SK-N-SH treated with all-trans-retinoic acid at 6 μM for 48 hours (cell line): ENCODE data around the gene LGALS7.
"Not testable (repeated sequence)": the region's sequence is repeated elsewhere in the genome, so short reads cannot be mapped to it uniquely, and the experiment has no call there.

ENCODE experiments used
- ATAC-seq: fragments of 200-7000 bp; cut with Tn5 transposase; 3 replicates; pipeline ENCODE4 v1.9.1; 2020; ENCODE audit warnings: mild to moderate bottlenecking, moderate library complexity
- ARNTL ChIP-seq: fragments of 450-650 bp; formaldehyde crosslinking; IDR thresholded peaks from 2 replicates; pipeline ENCODE4 v1.5.0; 2020; ENCODE audit warnings: low read depth, mild to moderate bottlenecking, moderate library complexity, borderline replicate concordance
- BACH2 ChIP-seq: fragments of 250-450 bp; sonication (Bioruptor Pico); IDR thresholded peaks from 2 replicates; pipeline ENCODE4 v1.9.0; 2021; ENCODE audit warnings: mild to moderate bottlenecking, borderline replicate concordance
- CSDC2 ChIP-seq: fragments of 250-450 bp; sonication (Bioruptor Pico); IDR thresholded peaks from 2 replicates; pipeline ENCODE4 v1.5.0; 2020; ENCODE audit warnings: mild to moderate bottlenecking, moderate library complexity
- ESRRG ChIP-seq: fragments of 250-450 bp; sonication (Bioruptor Pico); IDR thresholded peaks from 2 replicates; pipeline ENCODE4 v1.6.1; 2021; ENCODE audit warnings: mild to moderate bottlenecking
- GLIS3 ChIP-seq: fragments of 250-450 bp; sonication (Bioruptor Pico); IDR thresholded peaks from 2 replicates; pipeline ENCODE4 v1.5.0; 2020; ENCODE audit warnings: mild to moderate bottlenecking, moderate library complexity
- ISL1 ChIP-seq: fragments of 250-450 bp; sonication (Bioruptor Pico); IDR thresholded peaks from 2 replicates; pipeline ENCODE4 v2.1.2; 2022; ENCODE audit warnings: mild to moderate bottlenecking, moderate library complexity
- OSR1 ChIP-seq: fragments of 250-450 bp; sonication (Bioruptor Pico); IDR thresholded peaks from 2 replicates; pipeline ENCODE4 v1.8.0; 2022; ENCODE audit warnings: moderate library complexity, mild to moderate bottlenecking, inconsistent platforms
- PPARA ChIP-seq: fragments of 250-450 bp; sonication (Bioruptor Pico); IDR thresholded peaks from 2 replicates; pipeline ENCODE4 v1.5.0; 2020; ENCODE audit warnings: mild to moderate bottlenecking, borderline replicate concordance
- RARB ChIP-seq: fragments of 250-450 bp; sonication (Bioruptor Pico); IDR thresholded peaks from 2 replicates; pipeline ENCODE4 v1.8.0; 2021; ENCODE audit warnings: mild to moderate bottlenecking, moderate library complexity
- SNAI2 ChIP-seq: fragments of 250-450 bp; sonication (Bioruptor Pico); IDR thresholded peaks from 2 replicates; pipeline ENCODE4 v1.5.0; 2020; ENCODE audit warnings: mild to moderate bottlenecking, moderate library complexity
- TCF4 ChIP-seq: fragments of 250-450 bp; sonication (Bioruptor Pico); IDR thresholded peaks from 2 replicates; pipeline ENCODE4 v1.8.0; 2021; ENCODE audit warnings: mild to moderate bottlenecking, moderate library complexity, borderline replicate concordance
- TOX ChIP-seq: fragments of 250-450 bp; sonication (Bioruptor Pico); IDR thresholded peaks from 2 replicates; pipeline ENCODE4 v1.8.0; 2021; ENCODE audit warnings: mild to moderate bottlenecking, moderate library complexity, borderline replicate concordance
- ZC3H10 ChIP-seq: fragments of 250-450 bp; sonication (Bioruptor Pico); IDR thresholded peaks from 2 replicates; pipeline ENCODE4 v1.5.1; 2021; ENCODE audit warnings: mild to moderate bottlenecking, moderate library complexity
- ZFP3 ChIP-seq: fragments of 250-450 bp; sonication (Bioruptor Pico); IDR thresholded peaks from 2 replicates; pipeline ENCODE4 v1.5.0; 2020; ENCODE audit warnings: mild to moderate bottlenecking, moderate library complexity
- ZNF565 ChIP-seq: fragments of 450-650 bp; formaldehyde crosslinking; conservative IDR thresholded peaks from 2 replicates; pipeline ENCODE4 v1.5.0; 2020; ENCODE audit warnings: low read depth, mild to moderate bottlenecking, moderate library complexity
- ZNF70 ChIP-seq: fragments of 450-650 bp; formaldehyde crosslinking; IDR thresholded peaks from 2 replicates; pipeline ENCODE4 v1.5.0; 2020; ENCODE audit warnings: mild to moderate bottlenecking, moderate library complexity
- ZNF8 ChIP-seq: fragments of 450-650 bp; formaldehyde crosslinking; IDR thresholded peaks from 2 replicates; pipeline ENCODE4 v1.5.0; 2020; ENCODE audit warnings: mild to moderate bottlenecking, moderate library complexity
- TF ChIP-seq, protein P1 (sequence below): fragments of 250-450 bp; sonication (Bioruptor Pico); IDR thresholded peaks from 2 replicates; pipeline ENCODE4 v1.5.1; 2021; ENCODE audit warnings: mild to moderate bottlenecking, moderate library complexity
- TF ChIP-seq, protein P2 (sequence below): fragments of 250-450 bp; sonication (Bioruptor Pico); IDR thresholded peaks from 2 replicates; pipeline ENCODE4 v1.5.1; 2020; ENCODE audit warnings: low read depth, mild to moderate bottlenecking, moderate library complexity
- TF ChIP-seq, protein P3 (sequence below): fragments of 250-450 bp; sonication (Bioruptor Pico); IDR thresholded peaks from 2 replicates; pipeline ENCODE4 v1.8.0; 2021; ENCODE audit warnings: low read depth, mild to moderate bottlenecking, moderate library complexity, borderline replicate concordance
- TF ChIP-seq, protein P4 (sequence below): fragments of 250-450 bp; sonication (Bioruptor Pico); IDR thresholded peaks from 2 replicates; pipeline ENCODE4 v1.5.0; 2020; ENCODE audit warnings: mild to moderate bottlenecking, moderate library complexity
- TF ChIP-seq, protein P5 (sequence below): fragments of 250-450 bp; sonication (Bioruptor Pico); IDR thresholded peaks from 2 replicates; pipeline ENCODE4 v1.8.0; 2020; ENCODE audit warnings: mild to moderate bottlenecking, moderate library complexity, borderline replicate concordance

The LGALS7 gene

DNA sequence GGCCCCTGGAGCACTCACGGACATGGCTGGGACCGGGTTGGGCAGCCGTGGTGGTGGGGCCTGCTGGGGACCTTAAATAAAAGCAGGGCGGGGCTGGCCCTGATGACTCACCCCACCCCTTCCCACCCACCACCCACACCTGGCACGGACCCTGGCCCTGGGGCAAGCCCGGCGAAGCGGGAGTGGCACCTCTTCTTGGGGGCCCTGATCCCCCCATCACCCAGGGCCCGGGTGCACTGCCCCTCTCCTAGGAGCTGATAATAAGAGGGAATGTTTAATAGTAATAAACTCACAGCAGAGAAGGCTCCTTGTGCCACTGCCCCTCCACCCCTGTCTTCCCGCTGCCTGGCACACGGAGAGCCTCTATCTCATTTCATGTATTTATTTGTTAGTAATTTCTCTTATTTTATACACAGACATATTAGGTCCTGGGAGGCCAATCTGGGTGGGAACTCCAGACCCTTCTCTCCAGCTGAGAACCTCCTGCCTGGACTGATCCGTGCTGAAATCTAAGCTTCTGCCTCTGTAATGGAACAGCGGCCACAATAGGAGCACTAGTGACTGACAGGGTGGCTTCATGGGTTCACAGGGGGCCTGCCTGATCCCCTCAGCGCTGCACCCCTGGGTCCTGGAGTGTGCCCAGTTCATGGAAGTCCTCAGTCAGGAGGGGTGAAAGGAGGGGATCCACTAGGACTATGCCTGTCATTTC is at the start of gene LGALS7:
Gene LGALS7, minus strand, starts transcription at position 49 of the 709 bp plus-strand sequence. Its CDS starts 25 bp downstream, at position 24.
- no peak for TF ChIP-seq GLIS3 (CRISPR knock-in tag)
- no peak for ATAC-seq

DNA sequence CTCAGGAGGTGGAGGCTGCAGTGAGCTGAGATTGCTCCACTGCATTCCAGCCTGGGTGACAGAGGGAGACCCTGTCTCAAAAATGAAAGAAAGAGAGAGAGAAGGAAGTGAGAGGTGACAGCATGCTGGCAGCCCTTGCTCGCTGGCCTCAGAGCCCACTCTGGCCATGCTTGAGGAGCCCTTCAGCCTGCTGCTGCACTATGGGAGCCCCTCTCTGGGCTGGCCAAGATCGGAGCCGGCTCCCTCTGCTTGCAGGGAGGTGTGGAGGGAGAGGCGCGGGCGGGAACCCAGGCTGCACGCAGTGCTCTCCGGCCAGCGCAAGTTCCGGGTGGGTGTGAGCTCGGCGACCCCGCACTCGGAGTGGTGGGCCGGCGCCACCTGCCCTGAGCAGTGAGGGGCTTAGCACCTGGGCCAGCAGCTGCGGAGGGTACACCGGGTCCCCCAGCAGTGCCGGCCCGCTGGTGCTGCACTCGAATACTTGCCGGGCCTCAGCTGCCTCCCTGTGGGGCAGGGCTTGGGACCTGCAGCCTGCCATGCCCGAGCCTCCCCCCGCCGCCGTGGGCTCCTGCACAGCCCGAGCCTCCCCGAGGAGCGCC is 48.0 kb upstream of the LGALS7 start:
- not testable (repeated sequence) for ATAC-seq

DNA sequence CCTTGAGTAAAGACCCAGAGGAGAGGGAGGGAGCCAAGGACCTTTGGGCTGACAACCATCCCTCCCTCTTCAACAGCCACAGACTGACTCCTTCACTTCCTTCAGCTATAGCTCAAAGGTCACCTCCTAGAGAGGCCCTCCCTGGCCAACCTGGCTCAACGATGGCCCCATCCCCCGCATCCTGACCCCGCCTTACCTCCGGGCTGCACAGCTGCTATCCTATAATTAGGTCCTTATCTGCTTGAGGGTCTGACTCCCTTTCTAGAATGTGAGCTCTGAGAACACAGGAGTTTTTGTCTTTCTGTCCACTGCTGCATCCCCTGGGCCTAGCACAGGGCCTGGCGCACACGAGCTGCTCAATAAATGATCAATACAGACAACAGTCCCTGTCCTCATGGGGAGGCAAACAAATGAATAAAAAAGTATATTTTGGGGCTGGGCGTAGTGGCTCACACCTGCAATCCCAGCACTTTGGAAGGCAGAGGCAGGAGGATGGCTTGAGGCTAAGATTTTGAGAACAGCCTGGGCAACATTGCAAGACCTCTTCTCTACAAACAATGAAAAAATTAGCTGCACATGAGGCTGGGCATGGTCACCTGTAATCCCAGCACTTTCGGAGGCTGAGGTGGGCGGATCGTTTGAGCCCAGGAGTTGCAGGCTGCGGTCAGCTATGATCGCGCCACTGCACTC is 46.1 kb upstream of the LGALS7 start:
- no peak for ATAC-seq
- TF ChIP-seq, protein P1, sequence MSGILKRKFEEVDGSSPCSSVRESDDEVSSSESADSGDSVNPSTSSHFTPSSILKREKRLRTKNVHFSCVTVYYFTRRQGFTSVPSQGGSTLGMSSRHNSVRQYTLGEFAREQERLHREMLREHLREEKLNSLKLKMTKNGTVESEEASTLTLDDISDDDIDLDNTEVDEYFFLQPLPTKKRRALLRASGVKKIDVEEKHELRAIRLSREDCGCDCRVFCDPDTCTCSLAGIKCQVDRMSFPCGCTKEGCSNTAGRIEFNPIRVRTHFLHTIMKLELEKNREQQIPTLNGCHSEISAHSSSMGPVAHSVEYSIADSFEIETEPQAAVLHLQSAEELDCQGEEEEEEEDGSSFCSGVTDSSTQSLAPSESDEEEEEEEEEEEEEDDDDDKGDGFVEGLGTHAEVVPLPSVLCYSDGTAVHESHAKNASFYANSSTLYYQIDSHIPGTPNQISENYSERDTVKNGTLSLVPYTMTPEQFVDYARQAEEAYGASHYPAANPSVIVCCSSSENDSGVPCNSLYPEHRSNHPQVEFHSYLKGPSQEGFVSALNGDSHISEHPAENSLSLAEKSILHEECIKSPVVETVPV (CRISPR knock-in tag), result no peak
- TF ChIP-seq ZNF70 (CRISPR knock-in tag) (no peak), ESRRG (no peak), ZNF565 (CRISPR knock-in tag) (no peak), TOX (no peak), BACH2 (no peak), GLIS3 (CRISPR knock-in tag) (no peak), RARB (CRISPR knock-in tag) (no peak), OSR1 (CRISPR knock-in tag) (no peak), ARNTL (CRISPR knock-in tag) (no peak), SNAI2 (no peak), CSDC2 (no peak), ZFP3 (no peak), ISL1 (CRISPR knock-in tag) (no peak), PPARA (CRISPR knock-in tag) (no peak), ZC3H10 (no peak)
- TF ChIP-seq, protein P2, sequence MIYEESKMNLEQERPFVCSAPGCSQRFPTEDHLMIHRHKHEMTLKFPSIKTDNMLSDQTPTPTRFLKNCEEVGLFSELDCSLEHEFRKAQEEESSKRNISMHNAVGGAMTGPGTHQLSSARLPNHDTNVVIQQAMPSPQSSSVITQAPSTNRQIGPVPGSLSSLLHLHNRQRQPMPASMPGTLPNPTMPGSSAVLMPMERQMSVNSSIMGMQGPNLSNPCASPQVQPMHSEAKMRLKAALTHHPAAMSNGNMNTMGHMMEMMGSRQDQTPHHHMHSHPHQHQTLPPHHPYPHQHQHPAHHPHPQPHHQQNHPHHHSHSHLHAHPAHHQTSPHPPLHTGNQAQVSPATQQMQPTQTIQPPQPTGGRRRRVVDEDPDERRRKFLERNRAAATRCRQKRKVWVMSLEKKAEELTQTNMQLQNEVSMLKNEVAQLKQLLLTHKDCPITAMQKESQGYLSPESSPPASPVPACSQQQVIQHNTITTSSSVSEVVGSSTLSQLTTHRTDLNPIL (CRISPR knock-in tag), result no peak
- TF ChIP-seq, protein P3, sequence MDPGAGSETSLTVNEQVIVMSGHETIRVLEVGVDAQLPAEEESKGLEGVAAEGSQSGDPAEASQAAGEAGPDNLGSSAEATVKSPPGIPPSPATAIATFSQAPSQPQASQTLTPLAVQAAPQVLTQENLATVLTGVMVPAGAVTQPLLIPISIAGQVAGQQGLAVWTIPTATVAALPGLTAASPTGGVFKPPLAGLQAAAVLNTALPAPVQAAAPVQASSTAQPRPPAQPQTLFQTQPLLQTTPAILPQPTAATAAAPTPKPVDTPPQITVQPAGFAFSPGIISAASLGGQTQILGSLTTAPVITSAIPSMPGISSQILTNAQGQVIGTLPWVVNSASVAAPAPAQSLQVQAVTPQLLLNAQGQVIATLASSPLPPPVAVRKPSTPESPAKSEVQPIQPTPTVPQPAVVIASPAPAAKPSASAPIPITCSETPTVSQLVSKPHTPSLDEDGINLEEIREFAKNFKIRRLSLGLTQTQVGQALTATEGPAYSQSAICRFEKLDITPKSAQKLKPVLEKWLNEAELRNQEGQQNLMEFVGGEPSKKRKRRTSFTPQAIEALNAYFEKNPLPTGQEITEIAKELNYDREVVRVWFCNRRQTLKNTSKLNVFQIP, result no peak
- TF ChIP-seq, protein P4, sequence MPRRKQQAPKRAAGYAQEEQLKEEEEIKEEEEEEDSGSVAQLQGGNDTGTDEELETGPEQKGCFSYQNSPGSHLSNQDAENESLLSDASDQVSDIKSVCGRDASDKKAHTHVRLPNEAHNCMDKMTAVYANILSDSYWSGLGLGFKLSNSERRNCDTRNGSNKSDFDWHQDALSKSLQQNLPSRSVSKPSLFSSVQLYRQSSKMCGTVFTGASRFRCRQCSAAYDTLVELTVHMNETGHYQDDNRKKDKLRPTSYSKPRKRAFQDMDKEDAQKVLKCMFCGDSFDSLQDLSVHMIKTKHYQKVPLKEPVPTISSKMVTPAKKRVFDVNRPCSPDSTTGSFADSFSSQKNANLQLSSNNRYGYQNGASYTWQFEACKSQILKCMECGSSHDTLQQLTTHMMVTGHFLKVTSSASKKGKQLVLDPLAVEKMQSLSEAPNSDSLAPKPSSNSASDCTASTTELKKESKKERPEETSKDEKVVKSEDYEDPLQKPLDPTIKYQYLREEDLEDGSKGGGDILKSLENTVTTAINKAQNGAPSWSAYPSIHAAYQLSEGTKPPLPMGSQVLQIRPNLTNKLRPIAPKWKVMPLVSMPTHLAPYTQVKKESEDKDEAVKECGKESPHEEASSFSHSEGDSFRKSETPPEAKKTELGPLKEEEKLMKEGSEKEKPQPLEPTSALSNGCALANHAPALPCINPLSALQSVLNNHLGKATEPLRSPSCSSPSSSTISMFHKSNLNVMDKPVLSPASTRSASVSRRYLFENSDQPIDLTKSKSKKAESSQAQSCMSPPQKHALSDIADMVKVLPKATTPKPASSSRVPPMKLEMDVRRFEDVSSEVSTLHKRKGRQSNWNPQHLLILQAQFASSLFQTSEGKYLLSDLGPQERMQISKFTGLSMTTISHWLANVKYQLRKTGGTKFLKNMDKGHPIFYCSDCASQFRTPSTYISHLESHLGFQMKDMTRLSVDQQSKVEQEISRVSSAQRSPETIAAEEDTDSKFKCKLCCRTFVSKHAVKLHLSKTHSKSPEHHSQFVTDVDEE (CRISPR knock-in tag), result no peak

DNA sequence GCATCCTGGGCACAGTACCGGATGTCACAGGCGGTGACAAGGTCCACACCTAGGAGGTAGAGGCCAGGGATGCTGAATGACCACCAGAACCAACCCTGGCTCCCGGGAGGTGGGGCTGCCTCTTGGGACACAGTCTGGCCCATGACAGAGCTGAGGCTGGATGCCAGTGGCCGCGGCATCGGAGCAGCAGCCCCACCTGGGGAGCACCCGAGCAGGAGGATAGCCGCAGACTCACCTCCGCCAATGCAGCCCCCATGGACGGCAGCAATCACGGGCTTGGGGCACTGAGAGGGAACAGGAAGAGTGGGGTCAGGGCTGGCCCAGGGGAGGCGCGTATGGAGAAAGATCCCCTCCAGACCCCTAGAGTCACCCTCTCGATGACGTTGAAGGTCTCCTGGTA is 43.8 kb upstream of the LGALS7 start:
- TF ChIP-seq TCF4 (CRISPR knock-in tag), result no peak
- TF ChIP-seq OSR1 (CRISPR knock-in tag), result no peak
- TF ChIP-seq CSDC2, result no peak
- TF ChIP-seq BACH2, result no peak
- no peak for TF ChIP-seq ISL1 (CRISPR knock-in tag)
- no peak for TF ChIP-seq ZC3H10
- TF ChIP-seq, protein P5, sequence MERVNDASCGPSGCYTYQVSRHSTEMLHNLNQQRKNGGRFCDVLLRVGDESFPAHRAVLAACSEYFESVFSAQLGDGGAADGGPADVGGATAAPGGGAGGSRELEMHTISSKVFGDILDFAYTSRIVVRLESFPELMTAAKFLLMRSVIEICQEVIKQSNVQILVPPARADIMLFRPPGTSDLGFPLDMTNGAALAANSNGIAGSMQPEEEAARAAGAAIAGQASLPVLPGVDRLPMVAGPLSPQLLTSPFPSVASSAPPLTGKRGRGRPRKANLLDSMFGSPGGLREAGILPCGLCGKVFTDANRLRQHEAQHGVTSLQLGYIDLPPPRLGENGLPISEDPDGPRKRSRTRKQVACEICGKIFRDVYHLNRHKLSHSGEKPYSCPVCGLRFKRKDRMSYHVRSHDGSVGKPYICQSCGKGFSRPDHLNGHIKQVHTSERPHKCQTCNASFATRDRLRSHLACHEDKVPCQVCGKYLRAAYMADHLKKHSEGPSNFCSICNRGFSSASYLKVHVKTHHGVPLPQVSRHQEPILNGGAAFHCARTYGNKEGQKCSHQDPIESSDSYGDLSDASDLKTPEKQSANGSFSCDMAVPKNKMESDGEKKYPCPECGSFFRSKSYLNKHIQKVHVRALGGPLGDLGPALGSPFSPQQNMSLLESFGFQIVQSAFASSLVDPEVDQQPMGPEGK (CRISPR knock-in tag), result no peak
- no peak for TF ChIP-seq RARB (CRISPR knock-in tag)
- TF ChIP-seq ZFP3, result no peak
- TF ChIP-seq ZNF8 (CRISPR knock-in tag), result no peak
- TF ChIP-seq ARNTL (CRISPR knock-in tag), result no peak

More for the DNA sequence above, 43.8 kb upstream of the LGALS7 start:
- ATAC-seq, result no peak
